ENCODE results near the gene ASS1.

DNA sequence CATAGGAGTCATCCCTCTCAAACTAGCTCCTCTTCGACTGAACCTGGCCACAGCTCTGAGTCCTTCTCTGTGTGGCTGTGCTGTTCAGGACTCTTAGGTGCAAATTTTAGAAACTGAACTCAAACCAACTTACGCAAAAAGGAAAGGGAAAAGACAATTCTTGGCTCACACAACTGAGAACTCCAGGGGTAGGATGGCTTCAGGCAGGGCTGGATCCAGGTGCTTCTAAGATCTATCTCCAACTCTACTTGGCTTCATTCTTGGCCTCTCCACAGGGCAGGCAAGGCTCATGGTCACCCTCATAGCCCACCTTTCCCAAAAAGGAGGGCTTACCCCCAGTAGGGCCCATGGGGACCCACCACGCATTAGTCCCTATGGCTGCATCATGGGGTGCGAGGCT, 8.1 kb downstream of the ASS1 start:
- TF ChIP-seq, protein P1, sequence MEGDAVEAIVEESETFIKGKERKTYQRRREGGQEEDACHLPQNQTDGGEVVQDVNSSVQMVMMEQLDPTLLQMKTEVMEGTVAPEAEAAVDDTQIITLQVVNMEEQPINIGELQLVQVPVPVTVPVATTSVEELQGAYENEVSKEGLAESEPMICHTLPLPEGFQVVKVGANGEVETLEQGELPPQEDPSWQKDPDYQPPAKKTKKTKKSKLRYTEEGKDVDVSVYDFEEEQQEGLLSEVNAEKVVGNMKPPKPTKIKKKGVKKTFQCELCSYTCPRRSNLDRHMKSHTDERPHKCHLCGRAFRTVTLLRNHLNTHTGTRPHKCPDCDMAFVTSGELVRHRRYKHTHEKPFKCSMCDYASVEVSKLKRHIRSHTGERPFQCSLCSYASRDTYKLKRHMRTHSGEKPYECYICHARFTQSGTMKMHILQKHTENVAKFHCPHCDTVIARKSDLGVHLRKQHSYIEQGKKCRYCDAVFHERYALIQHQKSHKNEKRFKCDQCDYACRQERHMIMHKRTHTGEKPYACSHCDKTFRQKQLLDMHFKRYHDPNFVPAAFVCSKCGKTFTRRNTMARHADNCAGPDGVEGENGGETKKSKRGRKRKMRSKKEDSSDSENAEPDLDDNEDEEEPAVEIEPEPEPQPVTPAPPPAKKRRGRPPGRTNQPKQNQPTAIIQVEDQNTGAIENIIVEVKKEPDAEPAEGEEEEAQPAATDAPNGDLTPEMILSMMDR (tag by site-specific recombination; IDR thresholded peaks at IDR 0.05), result no peak
- TF ChIP-seq, protein P2, sequence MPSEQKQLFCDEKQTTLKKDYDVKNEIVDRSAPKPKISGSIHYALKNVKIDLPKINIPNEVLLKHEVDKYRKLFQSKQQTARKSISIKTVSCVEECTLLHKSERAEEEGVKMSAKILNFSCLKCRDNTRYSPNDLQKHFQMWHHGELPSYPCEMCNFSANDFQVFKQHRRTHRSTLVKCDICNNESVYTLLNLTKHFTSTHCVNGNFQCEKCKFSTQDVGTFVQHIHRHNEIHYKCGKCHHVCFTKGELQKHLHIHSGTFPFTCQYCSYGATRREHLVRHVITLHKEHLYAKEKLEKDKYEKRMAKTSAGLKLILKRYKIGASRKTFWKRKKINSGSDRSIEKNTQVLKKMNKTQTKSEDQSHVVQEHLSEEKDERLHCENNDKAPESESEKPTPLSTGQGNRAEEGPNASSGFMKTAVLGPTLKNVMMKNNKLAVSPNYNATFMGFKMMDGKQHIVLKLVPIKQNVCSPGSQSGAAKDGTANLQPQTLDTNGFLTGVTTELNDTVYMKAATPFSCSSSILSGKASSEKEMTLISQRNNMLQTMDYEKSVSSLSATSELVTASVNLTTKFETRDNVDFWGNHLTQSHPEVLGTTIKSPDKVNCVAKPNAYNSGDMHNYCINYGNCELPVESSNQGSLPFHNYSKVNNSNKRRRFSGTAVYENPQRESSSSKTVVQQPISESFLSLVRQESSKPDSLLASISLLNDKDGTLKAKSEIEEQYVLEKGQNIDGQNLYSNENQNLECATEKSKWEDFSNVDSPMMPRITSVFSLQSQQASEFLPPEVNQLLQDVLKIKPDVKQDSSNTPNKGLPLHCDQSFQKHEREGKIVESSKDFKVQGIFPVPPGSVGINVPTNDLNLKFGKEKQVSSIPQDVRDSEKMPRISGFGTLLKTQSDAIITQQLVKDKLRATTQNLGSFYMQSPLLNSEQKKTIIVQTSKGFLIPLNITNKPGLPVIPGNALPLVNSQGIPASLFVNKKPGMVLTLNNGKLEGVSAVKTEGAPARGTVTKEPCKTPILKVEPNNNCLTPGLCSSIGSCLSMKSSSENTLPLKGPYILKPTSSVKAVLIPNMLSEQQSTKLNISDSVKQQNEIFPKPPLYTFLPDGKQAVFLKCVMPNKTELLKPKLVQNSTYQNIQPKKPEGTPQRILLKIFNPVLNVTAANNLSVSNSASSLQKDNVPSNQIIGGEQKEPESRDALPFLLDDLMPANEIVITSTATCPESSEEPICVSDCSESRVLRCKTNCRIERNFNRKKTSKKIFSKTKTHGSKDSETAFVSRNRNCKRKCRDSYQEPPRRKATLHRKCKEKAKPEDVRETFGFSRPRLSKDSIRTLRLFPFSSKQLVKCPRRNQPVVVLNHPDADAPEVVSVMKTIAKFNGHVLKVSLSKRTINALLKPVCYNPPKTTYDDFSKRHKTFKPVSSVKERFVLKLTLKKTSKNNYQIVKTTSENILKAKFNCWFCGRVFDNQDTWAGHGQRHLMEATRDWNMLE (tag by site-specific recombination; conservative IDR thresholded peaks at IDR 0.05; ENCODE audit: low read depth), result no peak
- no peak for TF ChIP-seq ZNF621 (tag by site-specific recombination; IDR thresholded peaks at IDR 0.05)
- no peak for TF ChIP-seq REPIN1 (tag by site-specific recombination; IDR thresholded peaks at IDR 0.05; ENCODE audit: low read depth)
- TF ChIP-seq SP2 (tag by site-specific recombination; IDR thresholded peaks at IDR 0.05), result no peak
- no peak for TF ChIP-seq YY1 (tag by site-specific recombination; IDR thresholded peaks at IDR 0.05)
- TF ChIP-seq ZNF302 (tag by site-specific recombination; IDR thresholded peaks at IDR 0.05; ENCODE audit: low read depth), result no peak
- no peak for TF ChIP-seq ZNF660 (tag by site-specific recombination; IDR thresholded peaks at IDR 0.05)
- TF ChIP-seq, protein P3, sequence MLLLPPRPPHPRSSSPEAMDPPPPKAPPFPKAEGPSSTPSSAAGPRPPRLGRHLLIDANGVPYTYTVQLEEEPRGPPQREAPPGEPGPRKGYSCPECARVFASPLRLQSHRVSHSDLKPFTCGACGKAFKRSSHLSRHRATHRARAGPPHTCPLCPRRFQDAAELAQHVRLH (tag by site-specific recombination; IDR thresholded peaks at IDR 0.05), result no peak
